Measurements from ENCODE around the gene HSD17B3.

DNA sequence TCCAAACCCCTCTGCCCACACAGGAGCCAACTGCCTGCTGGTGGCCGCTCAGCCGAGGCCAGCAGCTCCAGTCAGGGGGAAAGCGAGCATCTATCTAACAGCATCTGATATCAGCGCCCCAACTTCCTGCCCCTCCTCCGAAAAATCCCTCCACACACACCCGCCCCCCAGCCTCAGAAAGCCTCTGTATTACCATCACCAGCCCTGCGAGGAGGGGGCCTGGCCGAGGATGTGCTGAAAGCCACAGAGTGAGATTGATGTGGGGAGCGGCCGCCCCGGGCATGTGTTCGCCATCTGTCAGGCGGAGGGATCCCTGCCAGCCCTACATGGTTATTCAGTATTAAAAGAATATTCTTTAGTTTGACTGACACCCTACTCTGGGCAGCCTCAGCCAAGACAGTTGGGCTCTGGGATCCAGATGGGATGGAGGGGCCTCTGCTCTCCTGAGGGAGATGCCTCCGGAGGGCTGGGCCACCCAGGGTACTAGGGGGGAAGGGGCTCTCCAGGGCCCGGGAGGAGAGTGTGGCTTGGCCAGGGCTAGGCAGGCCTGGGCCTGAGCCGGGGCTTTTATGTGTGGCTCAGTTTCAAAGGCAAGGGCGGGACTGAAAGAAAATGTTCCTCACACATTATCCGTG lies 98.0 kb downstream of the HSD17B3 start:
- TF ChIP-seq POLR2A (IDR thresholded peaks at IDR 0.05), result no peak
- TF ChIP-seq, protein P1, sequence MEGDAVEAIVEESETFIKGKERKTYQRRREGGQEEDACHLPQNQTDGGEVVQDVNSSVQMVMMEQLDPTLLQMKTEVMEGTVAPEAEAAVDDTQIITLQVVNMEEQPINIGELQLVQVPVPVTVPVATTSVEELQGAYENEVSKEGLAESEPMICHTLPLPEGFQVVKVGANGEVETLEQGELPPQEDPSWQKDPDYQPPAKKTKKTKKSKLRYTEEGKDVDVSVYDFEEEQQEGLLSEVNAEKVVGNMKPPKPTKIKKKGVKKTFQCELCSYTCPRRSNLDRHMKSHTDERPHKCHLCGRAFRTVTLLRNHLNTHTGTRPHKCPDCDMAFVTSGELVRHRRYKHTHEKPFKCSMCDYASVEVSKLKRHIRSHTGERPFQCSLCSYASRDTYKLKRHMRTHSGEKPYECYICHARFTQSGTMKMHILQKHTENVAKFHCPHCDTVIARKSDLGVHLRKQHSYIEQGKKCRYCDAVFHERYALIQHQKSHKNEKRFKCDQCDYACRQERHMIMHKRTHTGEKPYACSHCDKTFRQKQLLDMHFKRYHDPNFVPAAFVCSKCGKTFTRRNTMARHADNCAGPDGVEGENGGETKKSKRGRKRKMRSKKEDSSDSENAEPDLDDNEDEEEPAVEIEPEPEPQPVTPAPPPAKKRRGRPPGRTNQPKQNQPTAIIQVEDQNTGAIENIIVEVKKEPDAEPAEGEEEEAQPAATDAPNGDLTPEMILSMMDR (IDR thresholded peaks at IDR 0.05), result no peak
